ENCODE measurements around the gene NUTM2E.
"Not testable (repeated sequence)": the region's sequence is repeated elsewhere in the genome, so short reads cannot be mapped to it uniquely, and the experiment has no call there.

- TF ChIP-seq TAF1 (IDR thresholded peaks at IDR 0.05; ENCODE audit: borderline replicate concordance, low read depth, low read length); POLR2AphosphoS5 (IDR thresholded peaks at IDR 0.05; ENCODE audit: low read depth, low read length); POLR2A (IDR thresholded peaks at IDR 0.05; ENCODE audit: low read depth, low read length): not testable (repeated sequence)
Measured at GRCh38 chr10:79869439-79870097, 43.0 kb downstream of the NUTM2E start.

All from GM12892 (cell line).